ENCODE results near the gene VRK2. TPM values are rescaled to one million over a fixed set of nuclear protein-coding genes. Genes with fewer than 3 reads are reported as not detected.

Gene VRK2
- total RNA-seq, 1 experiment from 2014 or later = 25.4 TPM

- no peaks in the 10 kb centered on the region for H3K4me1 Mint-ChIP-seq (ENCODE audit: low read depth, unreplicated experiment)
- no TSS peak for BruUV-seq (replicated peaks)
- H3K36me3 Mint-ChIP-seq (ENCODE audit: insufficient read depth, unreplicated experiment) = no peaks in the 10 kb centered on the region
- DNase-seq = peak; percentile 4
- H3K9me3 Mint-ChIP-seq (ENCODE audit: low read depth, unreplicated experiment) = no peaks in the 10 kb centered on the region
- peak overlapping the region; percentile 44 for H3K27ac Mint-ChIP-seq (ENCODE audit: unreplicated experiment)
- TF ChIP-seq CTCF (IDR thresholded peaks at IDR 0.05; ENCODE audit: unreplicated experiment) = no peak
- CTCF ChIA-PET = no interaction called here
- H3K27me3 Mint-ChIP-seq (ENCODE audit: unreplicated experiment) = no peaks in the 10 kb centered on the region
- intact Hi-C loops (cut with micrococcal nuclease; ENCODE audit: unreplicated experiment) = no loop called here
- no peak overlapping the region for H3K4me3 Mint-ChIP-seq (ENCODE audit: low read depth, unreplicated experiment)
These were observed 100.1 kb downstream of the VRK2 start for GRCh38 chr2:58146707-58147106.

GRCh38 chr2:58155160-58155778, 108.7 kb downstream of the VRK2 start:
- BruUV-seq (replicated peaks) = no TSS peak
- H3K4me1 Mint-ChIP-seq (ENCODE audit: low read depth, unreplicated experiment) = peaks cover 8% of the 10 kb centered on the region
- no peaks in the 10 kb centered on the region for H3K27me3 Mint-ChIP-seq (ENCODE audit: unreplicated experiment)
- intact Hi-C loops (cut with micrococcal nuclease; ENCODE audit: unreplicated experiment) = loop anchor here (10.0 kb wide), 1 partner anchor 390 kb away; no protein-coding TSS in a partner anchor
- peaks cover 8% of the 10 kb centered on the region for H3K36me3 Mint-ChIP-seq (ENCODE audit: insufficient read depth, unreplicated experiment)
- no peak for TF ChIP-seq CTCF (IDR thresholded peaks at IDR 0.05; ENCODE audit: unreplicated experiment)
- no peaks in the 10 kb centered on the region for H3K9me3 Mint-ChIP-seq (ENCODE audit: low read depth, unreplicated experiment)
- DNase-seq = no peak
- CTCF ChIA-PET = no interaction called here
- no peak overlapping the region for H3K4me3 Mint-ChIP-seq (ENCODE audit: low read depth, unreplicated experiment)
- H3K27ac Mint-ChIP-seq (ENCODE audit: unreplicated experiment) = no peak overlapping the region

GRCh38 chr2:58156780-58157179, 110.2 kb downstream of the VRK2 start:
- H3K27me3 Mint-ChIP-seq (ENCODE audit: unreplicated experiment) = no peaks in the 10 kb centered on the region
- peaks cover 8% of the 10 kb centered on the region for H3K4me1 Mint-ChIP-seq (ENCODE audit: low read depth, unreplicated experiment)
- peaks cover 14% of the 10 kb centered on the region for H3K36me3 Mint-ChIP-seq (ENCODE audit: insufficient read depth, unreplicated experiment)
- DNase-seq = no peak
- H3K27ac Mint-ChIP-seq (ENCODE audit: unreplicated experiment) = no peak overlapping the region
- intact Hi-C loops (cut with micrococcal nuclease; ENCODE audit: unreplicated experiment) = loop anchor here (10.0 kb wide), 1 partner anchor 392 kb away; no protein-coding TSS in a partner anchor
- no peak for TF ChIP-seq CTCF (IDR thresholded peaks at IDR 0.05; ENCODE audit: unreplicated experiment)
- CTCF ChIA-PET = interaction anchor here (0.7 kb wide), 1 partner anchor 12 kb away, joined by 3 read pairs; no protein-coding TSS in a partner anchor
- no peaks in the 10 kb centered on the region for H3K9me3 Mint-ChIP-seq (ENCODE audit: low read depth, unreplicated experiment)
- BruUV-seq (replicated peaks) = no TSS peak
- H3K4me3 Mint-ChIP-seq (ENCODE audit: low read depth, unreplicated experiment) = no peak overlapping the region

GRCh38 chr2:58157754-58158153, 111.1 kb downstream of the VRK2 start:
- no peak overlapping the region for H3K4me3 Mint-ChIP-seq (ENCODE audit: low read depth, unreplicated experiment)
- BruUV-seq (replicated peaks) = no TSS peak
- no peaks in the 10 kb centered on the region for H3K9me3 Mint-ChIP-seq (ENCODE audit: low read depth, unreplicated experiment)
- DNase-seq = no peak
- intact Hi-C loops (cut with micrococcal nuclease; ENCODE audit: unreplicated experiment) = loop anchor here (10.0 kb wide), 1 partner anchor 393 kb away; no protein-coding TSS in a partner anchor
- TF ChIP-seq CTCF (IDR thresholded peaks at IDR 0.05; ENCODE audit: unreplicated experiment) = no peak
- H3K27me3 Mint-ChIP-seq (ENCODE audit: unreplicated experiment) = no peaks in the 10 kb centered on the region
- CTCF ChIA-PET = no interaction called here
- no peak overlapping the region for H3K27ac Mint-ChIP-seq (ENCODE audit: unreplicated experiment)
- H3K36me3 Mint-ChIP-seq (ENCODE audit: insufficient read depth, unreplicated experiment) = peaks cover 14% of the 10 kb centered on the region
- peaks cover 3% of the 10 kb centered on the region for H3K4me1 Mint-ChIP-seq (ENCODE audit: low read depth, unreplicated experiment)
